Transverse colon (tissue), 4 donors: ENCODE results near the gene GCNT1. TPM values are rescaled to one million over a fixed set of nuclear protein-coding genes. Genes with fewer than 3 reads are reported as not detected.

Experiments used
- DNase-seq: peaks from one replicate; pipeline ENCODE4 v3.0.0-alpha.2; 2019
- H3K27ac ChIP-seq, 4 donors: fragments of 200-600 bp; sonication (generic); 2 replicates each; pipeline ENCODE4 v1.5.1; 2016 to 2018; ENCODE audit warnings: inconsistent platforms in 4 of 4
- H3K27me3 ChIP-seq: fragments of 200-600 bp; sonication (generic); 2 replicates; pipeline ENCODE4 v1.5.1; 2017; ENCODE audit warnings: inconsistent platforms
- H3K36me3 ChIP-seq, 4 donors: fragments of 200-600 bp; sonication (generic); 2 replicates each; pipeline ENCODE4 v1.5.1; 2017 to 2019; ENCODE audit warnings: inconsistent platforms in 4 of 4
- H3K4me1 ChIP-seq, 4 donors: fragments of 200-600 bp; sonication (generic); 2 replicates each; pipeline ENCODE4 v1.5.1; 2017 to 2020; ENCODE audit warnings: inconsistent platforms in 4 of 4
- H3K4me3 ChIP-seq, 4 donors: fragments of 200-600 bp; sonication (generic); 1 replicate in 1 of 4; 2 replicates in 3 of 4; pipeline versions ENCODE4 v1.5.1 to v1.6.1; 2017 to 2019; ENCODE audit warnings: inconsistent platforms in 4 of 4
- H3K9me3 ChIP-seq, 2 donors: fragments of 200-600 bp; sonication (generic); 2 replicates each; pipeline ENCODE4 v1.5.1; 2017 to 2019; ENCODE audit warnings: inconsistent platforms in 2 of 2
- CTCF ChIP-seq, 5 experiments: fragments of 200-600 bp in 3 of 5; fragments of 450-650 bp in 2 of 5; sonication (generic) in 3 of 5; IDR thresholded peaks; 1 replicate in 2 of 5; 2 replicates in 3 of 5; pipeline ENCODE4 v1.5.1; 2016 to 2017; ENCODE audit warnings: antibody characterized with exemption in 5 of 5, inconsistent platforms in 3 of 5, mild to moderate bottlenecking in 2 of 5, moderate library complexity in 1 of 5
- EP300 ChIP-seq: sonication (generic); formaldehyde crosslinking; IDR thresholded peaks from one replicate; pipeline ENCODE4 v1.6.1; 2017; ENCODE audit warnings: antibody characterized with exemption, low read depth
- POLR2A ChIP-seq: fragments of 450-650 bp; IDR thresholded peaks from one replicate; pipeline ENCODE4 v1.6.1; 2016; ENCODE audit warnings: antibody characterized with exemption, mild to moderate bottlenecking, moderate library complexity
- POLR2AphosphoS5 ChIP-seq, 3 donors: sonication (generic); formaldehyde crosslinking; IDR thresholded peaks; one replicate each; pipeline ENCODE4 v1.6.1; 2016; ENCODE audit warnings: antibody characterized with exemption in 3 of 3
- WGBS, 2 donors: methylation state at CpG; one replicate each; pipeline ENCODE4 v1.1.5; 2018; ENCODE audit warnings: low coverage in 1 of 2; 5-methylcytosine and 5-hydroxymethylcytosine counted together
- in situ Hi-C, 4 donors: fragments of 200-750 bp; cut with MboI; loops; one replicate each; pipeline versions ENCODE4 v1.15.0 to v1.15.1; 2017; ENCODE audit warnings: low sequenced_read_pairs in 3 of 4, low pct_ligation_motif_present in 1 of 4, low pct_unique_long_range_greater_than_20kb in 1 of 4
- intact Hi-C: fragments of 100-400 bp; cut with DNase I; formaldehyde crosslinking; loops from one replicate; pipeline ENCODE4 v1.15.1; 2023; ENCODE audit warnings: low total_unique reads
- total RNA-seq, 4 donors: library from RNA; depleted of rRNA; stranded (reverse); fragments of >200 nt; gene quantifications; one replicate each; pipeline ENCODE4 v1.1.0, GENCODE V29; 2016

GCNT1 gene
- total RNA-seq, 4 donors from 2014 or later: 12.7 to 52.0 (median 27.8) TPM

- H3K36me3 ChIP-seq: no peaks in the 10 kb centered on the region
- H3K4me3 ChIP-seq: no peak overlapping the region
- no peaks in the 10 kb centered on the region for H3K9me3 ChIP-seq
- TF ChIP-seq POLR2A (no peak), CTCF (IDR thresholded peaks at IDR 0.05) (no peak), EP300 (no peak), POLR2AphosphoS5 (IDR thresholded peaks at IDR 0.05) (no peak)
- in situ Hi-C loops: loop anchor here in 2 of 4 donors (25.0 kb wide), 2 partner anchors 150 to 550 kb away; partner anchors contain the start of gene FOXB2 (in 1 of the 2)
- intact Hi-C loops: no loop called here
- peaks cover 0 to 33% (median 16%) of the 10 kb centered on the region in 4 donors for H3K4me1 ChIP-seq
- no peak overlapping the region for H3K27ac ChIP-seq
- DNase-seq: no peak
- no peaks in the 10 kb centered on the region for H3K27me3 ChIP-seq
- WGBS, 2 donors: 38 to 67% methylated on average over 1 of the region's 1 CpG
Measured at GRCh38 chr9:76462126-76462525, 3.1 kb downstream of the GCNT1 start.

- Histone ChIP-seq H3K4me1 (peaks cover 0 to 32% (median 15%) of the 10 kb centered on the region in 4 donors), H3K27ac (no peak overlapping the region), H3K4me3 (no peak overlapping the region), H3K9me3 (no peaks in the 10 kb centered on the region), H3K27me3 (no peaks in the 10 kb centered on the region), H3K36me3 (no peaks in the 10 kb centered on the region)
- DNase-seq: no peak
- TF ChIP-seq EP300: no peak
- TF ChIP-seq POLR2A: no peak
- in situ Hi-C loops: loop anchor here in 2 of 4 donors (25.0 kb wide), 2 partner anchors 149 to 549 kb away; partner anchors contain the start of gene FOXB2 (in 1 of the 2)
- intact Hi-C loops: no loop called here
- 57 to 82% methylated on average over 2 to 4 of the region's 4 CpGs for WGBS, 2 donors
Measured at GRCh38 chr9:76463211-76463610, 4.2 kb downstream of the GCNT1 start.

- Histone ChIP-seq H3K4me1 (peaks cover 0 to 24% (median 12%) of the 10 kb centered on the region in 4 donors), H3K36me3 (no peaks in the 10 kb centered on the region), H3K4me3 (no peak overlapping the region), H3K27me3 (no peaks in the 10 kb centered on the region), H3K27ac (no peak overlapping the region), H3K9me3 (no peaks in the 10 kb centered on the region)
- 67 to 100% methylated on average over 1 of the region's 1 CpG for WGBS, 2 donors
- TF ChIP-seq POLR2A: no peak
- TF ChIP-seq POLR2AphosphoS5 (IDR thresholded peaks at IDR 0.05): no peak
- TF ChIP-seq EP300: no peak
- no peak for TF ChIP-seq CTCF (IDR thresholded peaks at IDR 0.05)
- intact Hi-C loops (no loop called here), in situ Hi-C loops (loop anchor here in 2 of 4 donors (25.0 kb wide), 2 partner anchors 148 to 548 kb away; partner anchors contain the start of gene FOXB2 (in 1 of the 2))
- no peak for DNase-seq
Measured at GRCh38 chr9:76464706-76465105, 5.7 kb downstream of the GCNT1 start.

- Histone ChIP-seq H3K36me3 (no peaks in the 10 kb centered on the region), H3K27me3 (no peaks in the 10 kb centered on the region), H3K4me3 (no peak overlapping the region), H3K9me3 (no peaks in the 10 kb centered on the region), H3K4me1 (peaks cover 0 to 16% (median 8%) of the 10 kb centered on the region in 4 donors), H3K27ac (peak overlapping the region in 2 of 4 donors; percentile 11 to 13)
- in situ Hi-C loops (loop anchor here in 2 of 4 donors (25.0 kb wide), 2 partner anchors 147 to 547 kb away; partner anchors contain the start of gene FOXB2 (in 1 of the 2)), intact Hi-C loops (no loop called here)
- 81 to 89% methylated on average over 6 to 8 of the region's 8 CpGs for WGBS, 2 donors
- TF ChIP-seq EP300 (no peak), CTCF (IDR thresholded peaks at IDR 0.05) (no peak), POLR2A (no peak), POLR2AphosphoS5 (IDR thresholded peaks at IDR 0.05) (no peak)
- DNase-seq: no peak
Measured at GRCh38 chr9:76465442-76466298, 6.7 kb downstream of the GCNT1 start.
